NT2/D1 (cell line): ENCODE results near the gene DPH3.

Experiments
- SUZ12 ChIP-seq: IDR thresholded peaks from 2 replicates; pipeline ENCODE4 v1.6.1; 2011; ENCODE audit not compliant: insufficient read length, insufficient read depth; ENCODE audit errors: extremely low read depth
- YY1 ChIP-seq: IDR thresholded peaks from 2 replicates; pipeline ENCODE4 v1.6.1; 2011; ENCODE audit not compliant: insufficient read length, insufficient read depth
- ZNF274 ChIP-seq: IDR thresholded peaks from 2 replicates; pipeline ENCODE4 v1.6.1; 2011; ENCODE audit warnings: mild to moderate bottlenecking, low read depth, low read length

- TF ChIP-seq YY1 (no peak), SUZ12 (no peak), ZNF274 (no peak)
Measured at GRCh38 chr3:16239086-16239770, 25.5 kb downstream of the DPH3 start.
